ENCODE results near the gene IFI30.

The IFI30 gene

DNA sequence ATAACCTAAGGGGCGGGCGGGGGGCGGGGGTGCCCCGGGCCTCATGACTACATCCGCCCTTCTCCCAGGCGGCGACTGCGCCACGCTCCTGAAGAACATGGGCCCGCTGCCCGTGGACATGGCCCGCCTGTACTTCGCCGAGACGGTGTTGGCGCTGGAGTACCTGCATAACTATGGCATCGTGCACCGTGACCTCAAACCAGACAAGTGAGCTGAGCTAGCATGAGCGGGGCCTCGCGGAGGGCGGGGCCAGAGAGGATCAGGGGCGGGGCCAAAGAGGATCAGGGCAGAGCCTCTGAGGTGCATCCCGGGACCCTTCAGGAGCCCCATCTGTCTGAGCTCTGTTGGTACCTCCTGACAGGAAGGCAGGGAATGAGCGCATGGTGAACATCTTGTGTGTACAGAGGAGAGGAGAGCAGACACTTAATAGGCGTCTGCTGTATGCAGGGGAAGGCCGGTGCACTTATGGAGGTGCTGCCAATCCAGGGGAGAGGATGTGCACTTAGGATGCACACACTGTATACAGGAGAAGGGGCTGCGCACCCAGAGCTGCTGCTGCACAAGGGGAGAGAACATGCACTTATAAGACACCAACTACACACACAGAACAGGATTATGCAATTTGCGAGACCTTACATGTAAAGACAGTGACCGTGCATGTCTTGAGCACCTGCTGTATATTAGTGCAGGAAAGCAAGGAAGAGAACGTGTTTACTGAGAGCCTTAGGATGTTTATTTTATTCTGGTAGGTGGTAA is 41.6 kb upstream of the IFI30 start:
- TF ChIP-seq, protein P1, sequence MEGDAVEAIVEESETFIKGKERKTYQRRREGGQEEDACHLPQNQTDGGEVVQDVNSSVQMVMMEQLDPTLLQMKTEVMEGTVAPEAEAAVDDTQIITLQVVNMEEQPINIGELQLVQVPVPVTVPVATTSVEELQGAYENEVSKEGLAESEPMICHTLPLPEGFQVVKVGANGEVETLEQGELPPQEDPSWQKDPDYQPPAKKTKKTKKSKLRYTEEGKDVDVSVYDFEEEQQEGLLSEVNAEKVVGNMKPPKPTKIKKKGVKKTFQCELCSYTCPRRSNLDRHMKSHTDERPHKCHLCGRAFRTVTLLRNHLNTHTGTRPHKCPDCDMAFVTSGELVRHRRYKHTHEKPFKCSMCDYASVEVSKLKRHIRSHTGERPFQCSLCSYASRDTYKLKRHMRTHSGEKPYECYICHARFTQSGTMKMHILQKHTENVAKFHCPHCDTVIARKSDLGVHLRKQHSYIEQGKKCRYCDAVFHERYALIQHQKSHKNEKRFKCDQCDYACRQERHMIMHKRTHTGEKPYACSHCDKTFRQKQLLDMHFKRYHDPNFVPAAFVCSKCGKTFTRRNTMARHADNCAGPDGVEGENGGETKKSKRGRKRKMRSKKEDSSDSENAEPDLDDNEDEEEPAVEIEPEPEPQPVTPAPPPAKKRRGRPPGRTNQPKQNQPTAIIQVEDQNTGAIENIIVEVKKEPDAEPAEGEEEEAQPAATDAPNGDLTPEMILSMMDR (IDR thresholded peaks at IDR 0.05; ENCODE audit: insufficient read depth, low read depth, low read length, missing control alignments): no peak
- no peak overlapping the region for H3K4me3 ChIP-seq (ENCODE audit: low read length)
- DNase-seq (ENCODE audit: low read depth): no peak

DNA sequence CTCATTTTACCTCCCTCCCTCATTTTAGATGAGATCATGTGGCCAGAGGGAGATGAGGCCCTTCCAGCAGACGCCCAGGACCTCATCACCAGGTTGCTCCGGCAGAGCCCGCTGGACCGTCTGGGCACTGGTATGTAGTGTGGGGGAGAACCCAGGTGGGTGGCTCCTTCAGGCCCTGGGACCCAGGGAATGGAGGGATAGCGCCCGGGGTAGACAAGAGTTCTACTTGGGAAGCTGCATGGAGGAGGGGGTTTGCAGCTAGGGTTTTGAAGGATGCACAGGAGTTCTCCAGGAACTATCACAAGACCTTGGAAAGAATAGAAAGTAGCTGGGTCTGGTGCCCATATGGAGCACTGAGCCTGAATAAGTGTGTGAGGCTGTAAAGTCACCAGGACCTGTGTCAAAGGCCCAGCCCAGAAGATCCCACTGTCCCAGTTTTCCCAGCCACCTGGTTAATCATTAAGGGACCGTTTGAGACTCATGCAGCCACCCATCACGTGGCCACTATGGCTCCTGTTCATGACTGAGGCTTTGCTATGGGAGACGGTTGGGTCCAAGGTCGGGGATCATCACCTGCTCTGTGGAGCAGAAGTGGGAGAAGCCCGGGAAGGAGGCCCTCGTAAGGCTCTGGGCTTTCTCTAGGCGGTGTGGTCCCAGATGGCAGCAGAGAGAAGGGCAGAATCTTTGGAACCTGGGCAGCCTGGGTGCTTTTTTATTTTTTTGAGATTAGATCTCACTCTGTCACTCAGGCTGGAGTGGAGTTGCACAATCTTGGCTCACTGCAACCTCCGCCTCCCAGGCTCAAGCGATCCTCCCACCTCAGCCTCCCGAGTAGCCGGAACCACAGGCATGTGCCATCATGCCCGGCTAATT is 37.7 kb upstream of the IFI30 start:
- TF ChIP-seq, protein P1 (IDR thresholded peaks at IDR 0.05; ENCODE audit: insufficient read depth, low read depth, low read length, missing control alignments): no peak
- DNase-seq (ENCODE audit: low read depth): no peak

DNA sequence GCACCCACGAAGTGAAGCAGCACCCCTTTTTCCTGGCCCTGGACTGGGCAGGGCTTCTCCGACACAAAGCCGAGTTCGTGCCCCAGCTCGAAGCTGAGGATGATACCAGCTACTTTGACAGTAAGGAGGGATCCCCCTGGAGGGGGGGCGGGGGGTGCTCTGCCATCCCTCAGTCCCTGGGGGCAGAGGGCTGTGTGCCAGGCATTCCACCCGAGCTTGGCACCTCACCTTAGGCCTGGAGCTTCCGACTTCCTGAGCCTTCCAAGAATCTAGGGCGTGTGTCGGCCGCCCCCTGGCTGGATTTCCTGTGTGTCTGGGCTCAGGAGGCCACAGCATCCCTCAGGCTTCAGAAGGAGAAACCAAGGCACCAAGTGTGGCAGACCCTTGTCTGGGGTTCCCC is 36.4 kb upstream of the IFI30 start:
- TF ChIP-seq, protein P1 (IDR thresholded peaks at IDR 0.05; ENCODE audit: insufficient read depth, low read depth, low read length, missing control alignments): no peak
- no peak overlapping the region for H3K4me3 ChIP-seq (ENCODE audit: low read length)
- no peak for DNase-seq (ENCODE audit: low read depth)

More for the DNA sequence above, 37.7 kb upstream of the IFI30 start:
- H3K4me3 ChIP-seq (ENCODE audit: low read length): no peak overlapping the region

DNA sequence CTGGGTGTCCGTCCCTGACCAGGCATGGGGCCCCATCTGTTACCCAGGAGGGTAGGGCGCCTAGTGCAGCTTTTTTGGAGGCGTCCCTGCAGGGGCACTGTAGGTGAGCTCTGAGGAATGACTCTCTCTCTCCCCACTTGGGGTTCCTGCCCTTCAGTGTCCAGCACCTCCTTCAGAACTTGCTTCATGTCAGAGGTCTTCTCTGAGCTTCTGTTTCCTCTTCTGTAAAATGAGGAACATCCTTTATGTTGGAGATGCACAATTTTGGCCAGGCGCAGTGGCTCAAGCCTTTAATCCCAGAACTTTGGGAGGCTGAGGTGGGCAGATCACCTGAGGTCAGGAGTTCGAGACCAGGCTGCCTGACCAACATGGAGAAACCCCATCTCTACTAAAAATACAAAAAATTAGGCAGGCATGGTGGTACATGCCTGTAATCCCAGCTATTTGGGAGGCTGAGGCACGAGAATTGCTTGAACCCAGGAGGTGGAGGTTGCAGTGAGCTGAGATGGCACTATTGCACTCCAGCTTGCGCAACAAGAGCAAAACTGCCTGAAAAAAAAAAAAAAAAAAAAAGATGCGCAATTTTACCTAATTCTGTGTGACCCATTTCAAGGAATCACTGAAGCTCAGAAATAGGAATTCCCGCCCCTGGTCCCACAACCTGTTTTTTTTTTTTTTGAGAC is 35.8 kb upstream of the IFI30 start:
- DNase-seq (ENCODE audit: low read depth): no peak
- TF ChIP-seq, protein P1 (IDR thresholded peaks at IDR 0.05; ENCODE audit: insufficient read depth, low read depth, low read length, missing control alignments): no peak

DNA sequence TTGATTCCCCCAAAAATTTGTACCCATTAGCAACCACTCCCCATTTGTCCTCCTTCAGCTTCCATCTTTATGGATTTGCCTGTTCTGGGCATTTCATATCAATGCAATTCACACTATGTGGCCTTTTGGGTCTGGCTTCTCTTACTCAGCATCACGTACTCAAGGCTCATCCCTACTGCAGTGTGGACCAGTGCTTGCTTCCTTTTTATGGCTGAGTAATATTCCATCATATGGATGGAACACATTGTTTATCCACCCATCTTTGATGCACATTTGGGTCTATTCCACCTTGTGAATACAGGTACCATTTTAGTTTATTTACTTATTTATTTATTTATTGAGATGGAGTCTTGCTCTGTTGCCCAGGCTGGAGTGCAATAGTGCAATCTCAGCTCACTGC is 33.1 kb upstream of the IFI30 start:
- H3K4me3 ChIP-seq (ENCODE audit: low read length): no peak overlapping the region
- DNase-seq (ENCODE audit: low read depth): no peak
- TF ChIP-seq, protein P1 (IDR thresholded peaks at IDR 0.05; ENCODE audit: insufficient read depth, low read depth, low read length, missing control alignments): no peak

More for the DNA sequence above, 35.8 kb upstream of the IFI30 start:
- H3K4me3 ChIP-seq (ENCODE audit: low read length): no peak overlapping the region

DNA sequence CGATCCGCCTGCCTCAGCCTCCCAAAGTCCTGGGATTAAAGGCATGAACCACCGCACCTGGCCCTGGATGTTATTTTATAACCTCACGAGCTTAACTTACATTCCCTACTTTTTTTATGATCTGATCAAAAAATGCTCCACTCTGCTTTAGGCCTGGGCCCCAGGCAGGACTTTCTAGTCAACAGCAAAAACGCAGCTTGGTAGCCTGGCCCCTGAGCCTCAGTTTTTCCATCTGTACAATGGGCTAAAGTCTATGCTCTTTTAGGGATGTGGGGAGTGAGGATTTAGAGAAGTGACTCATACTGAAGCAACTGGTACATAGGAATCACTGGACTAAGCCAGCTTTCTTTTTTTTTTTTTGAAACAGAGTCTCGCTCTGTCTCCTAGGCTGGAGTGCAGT is 32.6 kb upstream of the IFI30 start:
- no peak overlapping the region for H3K4me3 ChIP-seq (ENCODE audit: low read length)
- no peak for DNase-seq (ENCODE audit: low read depth)
- TF ChIP-seq, protein P1 (IDR thresholded peaks at IDR 0.05; ENCODE audit: insufficient read depth, low read depth, low read length, missing control alignments): no peak

Data from epithelial cell of esophagus (primary cell).